ENCODE results near the gene HAL. TPM values are rescaled to one million over a fixed set of nuclear protein-coding genes. Genes with fewer than 3 reads are reported as not detected.

The HAL gene
- total RNA-seq, 3 donors from 2014 or later = 1.0 to 1.8 (median 1.5) TPM

DNA sequence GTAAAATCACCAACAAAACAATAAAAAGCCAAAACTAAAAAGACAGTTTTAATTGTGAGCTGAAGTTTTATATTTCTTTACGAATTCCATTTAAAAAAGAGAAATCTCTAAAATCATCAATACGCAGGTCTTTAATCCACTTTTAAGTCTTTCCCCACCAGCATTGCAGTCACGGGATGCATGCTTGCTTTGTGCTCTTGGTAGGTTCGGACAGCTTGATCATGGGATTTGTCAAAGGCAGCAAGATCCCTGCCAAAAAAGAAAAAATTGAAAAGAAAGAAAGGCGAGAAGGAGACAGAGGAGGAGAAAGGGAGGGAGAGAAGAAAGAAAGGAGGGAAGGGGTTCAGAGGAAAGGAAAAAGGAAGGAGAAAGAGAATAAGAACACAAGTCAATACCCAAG, 4.7 kb upstream of the HAL start:
- Histone ChIP-seq H3K9me3 (no peaks in the 10 kb centered on the region), H3K4me1 (ENCODE audit: low read depth) (no peaks in the 10 kb centered on the region), H3K36me3 (ENCODE audit: low read depth) (no peaks in the 10 kb centered on the region), H3K4me3 (no peak overlapping the region)
- TF ChIP-seq, protein P1, sequence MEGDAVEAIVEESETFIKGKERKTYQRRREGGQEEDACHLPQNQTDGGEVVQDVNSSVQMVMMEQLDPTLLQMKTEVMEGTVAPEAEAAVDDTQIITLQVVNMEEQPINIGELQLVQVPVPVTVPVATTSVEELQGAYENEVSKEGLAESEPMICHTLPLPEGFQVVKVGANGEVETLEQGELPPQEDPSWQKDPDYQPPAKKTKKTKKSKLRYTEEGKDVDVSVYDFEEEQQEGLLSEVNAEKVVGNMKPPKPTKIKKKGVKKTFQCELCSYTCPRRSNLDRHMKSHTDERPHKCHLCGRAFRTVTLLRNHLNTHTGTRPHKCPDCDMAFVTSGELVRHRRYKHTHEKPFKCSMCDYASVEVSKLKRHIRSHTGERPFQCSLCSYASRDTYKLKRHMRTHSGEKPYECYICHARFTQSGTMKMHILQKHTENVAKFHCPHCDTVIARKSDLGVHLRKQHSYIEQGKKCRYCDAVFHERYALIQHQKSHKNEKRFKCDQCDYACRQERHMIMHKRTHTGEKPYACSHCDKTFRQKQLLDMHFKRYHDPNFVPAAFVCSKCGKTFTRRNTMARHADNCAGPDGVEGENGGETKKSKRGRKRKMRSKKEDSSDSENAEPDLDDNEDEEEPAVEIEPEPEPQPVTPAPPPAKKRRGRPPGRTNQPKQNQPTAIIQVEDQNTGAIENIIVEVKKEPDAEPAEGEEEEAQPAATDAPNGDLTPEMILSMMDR (IDR thresholded peaks at IDR 0.05) = no peak
- ATAC-seq (no peak), DNase-seq (no peak)
- intact Hi-C loops (cut with DNase I, micrococcal nuclease) = no loop called here

- TF ChIP-seq, protein P1 (IDR thresholded peaks at IDR 0.05) = no peak
- Histone ChIP-seq H3K36me3 (ENCODE audit: low read depth) (no peaks in the 10 kb centered on the region), H3K4me1 (ENCODE audit: low read depth) (no peaks in the 10 kb centered on the region), H3K9me3 (no peaks in the 10 kb centered on the region), H3K4me3 (no peak overlapping the region)
- ATAC-seq (no peak), DNase-seq (no peak)
- intact Hi-C loops (cut with DNase I, micrococcal nuclease) = no loop called here
Observed at GRCh38 chr12:95999484-95999883, 3.3 kb upstream of the HAL start.

DNA sequence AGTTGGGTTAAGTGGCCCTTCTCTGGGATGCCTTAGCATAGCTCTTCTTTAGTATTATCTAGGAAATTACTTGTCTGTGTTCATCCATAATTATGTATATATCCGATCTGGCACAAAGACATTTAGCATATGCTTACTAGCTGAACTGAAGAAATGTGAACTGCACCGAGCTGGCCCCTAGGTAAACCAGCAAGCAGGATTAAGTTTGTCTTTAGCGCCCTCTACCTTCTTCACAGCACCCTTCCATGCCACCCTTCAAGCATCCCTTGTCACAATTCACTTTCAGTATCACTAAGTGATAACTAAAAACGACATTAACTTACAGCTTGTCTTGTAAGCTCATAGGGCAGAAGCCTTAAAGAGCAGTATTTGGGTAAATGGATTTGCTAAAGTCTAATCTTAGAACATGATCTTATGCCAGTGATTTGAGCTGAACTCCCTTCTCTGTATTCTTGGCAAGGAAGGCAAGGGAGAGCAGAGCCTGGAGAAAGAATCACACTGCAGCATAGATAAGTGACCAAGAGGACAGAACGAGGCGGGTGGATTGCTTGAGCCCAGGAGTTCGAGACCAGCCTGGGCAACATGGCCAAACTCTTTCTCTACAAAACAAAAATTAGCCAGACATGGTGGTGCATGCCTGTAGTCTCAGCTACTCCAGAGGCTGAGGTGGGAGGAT, 2.6 kb upstream of the HAL start:
- TF ChIP-seq, protein P1 (IDR thresholded peaks at IDR 0.05) = peak; percentile 21
- intact Hi-C loops (cut with DNase I, micrococcal nuclease) = no loop called here
- no peak overlapping the region for H3K4me3 ChIP-seq
- no peaks in the 10 kb centered on the region for H3K36me3 ChIP-seq (ENCODE audit: low read depth)
- ATAC-seq = peak; percentile 86
- peak in 1 of 3 donors; percentile 58 for DNase-seq
- H3K4me1 ChIP-seq (ENCODE audit: low read depth) = no peaks in the 10 kb centered on the region
- no peaks in the 10 kb centered on the region for H3K9me3 ChIP-seq

GRCh38 chr12:95997911-95998510, 1.9 kb upstream of the HAL start:
- intact Hi-C loops (cut with DNase I, micrococcal nuclease) = no loop called here

DNA sequence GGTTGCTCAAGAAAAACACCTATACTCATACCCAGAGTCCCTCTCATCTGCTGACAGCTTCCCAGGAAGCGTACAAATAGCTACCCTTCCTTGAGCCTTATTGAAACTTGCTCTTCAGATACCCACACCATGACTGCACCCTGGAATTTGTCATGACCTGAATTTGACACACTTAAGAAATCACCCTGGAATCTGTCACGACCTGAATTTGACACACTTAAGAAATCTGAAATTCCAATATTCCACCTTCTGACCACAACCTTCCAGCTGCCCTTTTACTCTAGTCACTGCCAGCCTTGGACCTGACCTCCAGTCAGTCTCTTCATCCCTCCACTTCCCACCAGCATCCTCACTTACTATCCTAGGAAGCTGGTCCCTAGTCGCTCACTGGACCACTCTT, 1.1 kb upstream of the HAL start:
- TF ChIP-seq, protein P1 (IDR thresholded peaks at IDR 0.05) = no peak
- no peak overlapping the region for H3K4me3 ChIP-seq
- H3K9me3 ChIP-seq = no peaks in the 10 kb centered on the region
- intact Hi-C loops (cut with DNase I, micrococcal nuclease) = no loop called here
- no peaks in the 10 kb centered on the region for H3K36me3 ChIP-seq (ENCODE audit: low read depth)
- ATAC-seq = no peak
- no peak for DNase-seq
- no peaks in the 10 kb centered on the region for H3K4me1 ChIP-seq (ENCODE audit: low read depth)

More at GRCh38 chr12:95997911-95998510, 1.9 kb upstream of the HAL start:
- H3K9me3 ChIP-seq = no peaks in the 10 kb centered on the region
- no peak for DNase-seq
- H3K4me3 ChIP-seq = no peak overlapping the region
- TF ChIP-seq, protein P1 (IDR thresholded peaks at IDR 0.05) = no peak
- H3K4me1 ChIP-seq (ENCODE audit: low read depth) = no peaks in the 10 kb centered on the region
- no peak for ATAC-seq
- no peaks in the 10 kb centered on the region for H3K36me3 ChIP-seq (ENCODE audit: low read depth)

Measured in mucosa of descending colon (tissue), 3 donors.